GM18508 (cell line): ENCODE measurements around the gene DDN.

Experiments
- ATAC-seq: cut with Tn5 transposase; IDR thresholded peaks from one replicate; pipeline ENCODE4 v1.9.1; 2021; ENCODE audit warnings: moderate number of reproducible peaks; ENCODE audit not compliant: insufficient read depth, unreplicated experiment

DDN gene

GRCh38 chr12:48969160-48969771, 29.9 kb downstream of the DDN start:
- ATAC-seq: no peak

- ATAC-seq: no peak
These were observed 30.7 kb downstream of the DDN start for GRCh38 chr12:48968467-48968866.

GRCh38 chr12:48967991-48968390, 31.2 kb downstream of the DDN start:
- ATAC-seq: no peak

GRCh38 chr12:48966177-48966895, 32.8 kb downstream of the DDN start:
- ATAC-seq: no peak

- ATAC-seq: no peak
These were observed 33.8 kb downstream of the DDN start for GRCh38 chr12:48965298-48965838.

GRCh38 chr12:48961801-48962200, 37.4 kb downstream of the DDN start:
- no peak for ATAC-seq

GRCh38 chr12:48961331-48961730, 37.8 kb downstream of the DDN start:
- no peak for ATAC-seq

- no peak for ATAC-seq
These were observed 38.3 kb downstream of the DDN start for GRCh38 chr12:48960834-48961233.

- ATAC-seq: no peak
These were observed 41.2 kb downstream of the DDN start for GRCh38 chr12:48958049-48958388.

- ATAC-seq: no peak
These were observed 41.8 kb downstream of the DDN start, which contains the start of gene ARF3 for GRCh38 chr12:48957141-48958048. ARF3 (minus strand) TSS chr12:48957487; CDS start chr12:48941095, 16,392 bp downstream.

GRCh38 chr12:48956279-48957140, 42.7 kb downstream of the DDN start:
- no peak for ATAC-seq

GRCh38 chr12:48954841-48955501, 44.2 kb downstream of the DDN start:
- ATAC-seq: no peak

- ATAC-seq: no peak
These were observed 45.1 kb downstream of the DDN start for GRCh38 chr12:48954061-48954460.

GRCh38 chr12:48952691-48953090, 46.5 kb downstream of the DDN start:
- no peak for ATAC-seq

- ATAC-seq: no peak
These were observed 51.4 kb downstream of the DDN start for GRCh38 chr12:48947727-48948126.

- no peak for ATAC-seq
These were observed 52.2 kb downstream of the DDN start for GRCh38 chr12:48946943-48947342.

- no peak for ATAC-seq
These were observed 53.0 kb downstream of the DDN start for GRCh38 chr12:48946205-48946604.
